GM21723 (cell line): ENCODE data around the gene TBX6.
"Not testable (repeated sequence)": the region's sequence is repeated elsewhere in the genome, so short reads cannot be mapped to it uniquely, and the experiment has no call there.

Experiments
- ATAC-seq: cut with Tn5 transposase; IDR thresholded peaks from one replicate; pipeline ENCODE4 v1.9.1; 2021; ENCODE audit warnings: mild to moderate bottlenecking, moderate library complexity; ENCODE audit not compliant: unreplicated experiment

Gene TBX6

GRCh38 chr16:30091474-30092372, at the start of gene TBX6:
TBX6 (minus strand) TSS chr16:30091924; CDS start chr16:30091193, 731 bp downstream.
- ATAC-seq = peak; percentile 69

DNA sequence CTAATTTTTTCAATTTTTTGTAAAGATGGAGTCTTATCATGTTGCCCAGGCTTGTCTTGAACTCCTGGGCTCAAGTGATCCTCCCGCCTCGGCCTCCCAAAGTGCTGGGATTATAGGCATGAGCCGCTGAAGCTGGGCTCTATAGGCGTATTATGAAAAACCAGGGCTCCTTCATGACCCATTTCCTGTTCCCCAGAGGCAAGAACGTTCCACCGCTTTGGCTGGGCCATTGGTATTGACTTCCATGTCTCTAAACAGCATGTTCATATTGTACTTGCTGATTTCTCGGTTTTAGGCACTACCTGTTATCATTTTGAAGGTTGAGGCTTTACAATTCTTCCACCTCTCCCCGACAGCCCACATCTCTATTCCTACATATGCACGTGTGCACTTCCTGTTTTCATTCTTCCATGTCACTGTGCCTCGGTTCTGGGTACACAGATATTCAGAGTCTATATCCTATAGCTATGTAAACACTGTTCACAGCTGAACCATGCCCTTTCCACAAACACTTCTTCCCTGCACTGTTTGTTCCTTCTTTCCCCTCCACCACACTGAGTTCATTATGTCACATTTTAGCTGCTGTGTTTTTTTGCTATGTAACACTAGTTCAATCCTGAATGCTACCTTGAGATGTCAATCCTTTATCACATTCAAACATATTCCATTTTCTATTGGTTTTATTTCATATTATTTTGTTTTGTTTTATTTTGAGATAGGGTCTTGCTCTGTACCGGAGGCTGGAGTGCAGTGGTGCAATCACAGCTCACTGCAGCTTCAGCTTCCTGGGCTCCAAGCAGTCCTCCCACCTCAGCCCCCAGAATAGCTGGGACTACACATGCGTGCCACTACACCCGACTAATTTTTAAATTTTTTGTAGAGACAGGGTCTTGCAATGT, 48.1 kb upstream of the TBX6 start:
- no peak for ATAC-seq

DNA sequence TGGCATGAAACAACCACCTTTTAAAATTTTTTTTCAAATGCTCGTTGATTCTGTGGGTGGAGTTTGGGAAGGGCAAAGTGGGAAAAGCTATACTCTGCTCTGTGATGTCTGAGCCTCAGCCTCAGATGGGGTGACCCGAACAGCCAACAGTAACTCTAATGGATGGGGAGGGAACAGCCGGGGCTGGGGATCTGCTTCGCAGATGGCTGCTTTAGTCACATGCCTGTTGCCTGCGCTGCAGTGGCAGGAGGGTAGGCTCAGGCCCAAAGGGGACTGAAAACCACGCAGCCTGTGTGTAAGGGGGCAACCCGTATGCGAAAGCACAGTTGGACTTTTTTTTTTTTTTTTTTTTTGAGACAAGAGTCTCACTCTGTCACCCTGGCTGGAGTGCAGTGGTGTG, 46.2 kb upstream of the TBX6 start:
- no peak for ATAC-seq

GRCh38 chr16:30136971-30137605, 45.4 kb upstream of the TBX6 start:
- no peak for ATAC-seq

DNA sequence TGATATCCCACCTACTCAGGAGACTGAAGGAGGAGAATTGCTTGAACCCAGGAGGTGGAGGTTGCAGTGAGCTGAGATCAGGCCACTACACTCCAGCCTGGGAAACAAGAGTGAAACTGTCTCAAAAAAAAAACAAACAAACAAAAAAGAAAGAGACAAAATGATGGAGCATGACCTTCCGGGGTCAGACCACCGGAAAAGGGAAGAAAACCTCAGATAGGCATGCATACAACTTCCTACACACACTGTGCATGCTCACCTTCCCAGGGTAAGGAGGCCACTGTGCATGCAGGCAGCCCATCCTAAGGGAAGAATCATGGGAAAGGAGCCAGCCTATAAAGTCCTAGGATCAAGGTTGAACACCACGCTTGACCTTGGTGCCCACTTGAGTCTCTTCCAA, 40.9 kb upstream of the TBX6 start:
- ATAC-seq = no peak

- ATAC-seq = no peak
These were observed 40.2 kb upstream of the TBX6 start for GRCh38 chr16:30131869-30132475.

DNA sequence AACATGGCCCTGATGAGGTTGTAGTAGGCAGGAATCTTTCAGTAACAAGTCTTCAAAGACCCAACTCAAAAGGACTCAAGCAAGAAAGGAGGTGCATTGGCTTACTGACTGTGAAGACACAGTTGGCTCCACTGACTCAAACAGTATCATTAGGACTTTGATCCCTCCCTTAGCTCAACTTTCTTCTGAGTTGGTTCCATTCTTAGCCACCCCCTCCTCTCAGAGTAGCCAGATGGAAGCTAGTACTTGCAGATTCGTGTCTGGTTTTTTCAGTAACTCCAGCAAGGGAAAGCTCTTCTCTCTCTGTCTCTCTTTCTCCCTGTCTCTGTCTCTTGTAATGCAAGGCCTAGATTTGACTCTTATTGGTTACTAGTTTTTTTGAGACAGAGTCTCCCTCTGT, 36.3 kb upstream of the TBX6 start:
- no peak for ATAC-seq

DNA sequence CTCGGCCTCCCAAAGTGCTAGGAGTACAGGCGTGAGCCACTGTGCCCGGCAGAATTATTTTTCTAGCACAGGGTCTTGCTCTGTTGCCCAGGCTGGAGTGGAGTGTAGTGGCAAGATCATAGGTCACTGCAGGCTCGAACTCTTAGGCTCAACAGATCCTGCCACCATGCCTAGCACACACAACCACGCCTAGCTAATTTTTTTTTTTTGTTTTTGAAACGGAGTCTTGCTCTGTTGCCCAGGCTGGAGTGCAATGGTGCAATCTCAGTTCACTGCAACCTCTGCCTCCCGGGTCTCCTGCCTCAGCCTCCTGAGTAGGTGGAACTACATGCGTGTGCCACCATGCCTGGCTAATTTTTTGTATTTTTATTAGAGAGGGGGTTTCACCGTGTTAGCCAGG, 34.0 kb upstream of the TBX6 start:
- ATAC-seq = not testable (repeated sequence)

- ATAC-seq = no peak
These were observed 33.3 kb upstream of the TBX6 start for GRCh38 chr16:30124985-30125379.

GRCh38 chr16:30122604-30123160, 31.0 kb upstream of the TBX6 start:
- ATAC-seq = no peak

GRCh38 chr16:30121741-30122571, 30.2 kb upstream of the TBX6 start:
- ATAC-seq = no peak

- no peak for ATAC-seq
These were observed 28.8 kb upstream of the TBX6 start for GRCh38 chr16:30120340-30121105.

GRCh38 chr16:30119428-30119827, 27.7 kb upstream of the TBX6 start:
- no peak for ATAC-seq

GRCh38 chr16:30117768-30118167, 26.0 kb upstream of the TBX6 start:
- ATAC-seq = no peak

DNA sequence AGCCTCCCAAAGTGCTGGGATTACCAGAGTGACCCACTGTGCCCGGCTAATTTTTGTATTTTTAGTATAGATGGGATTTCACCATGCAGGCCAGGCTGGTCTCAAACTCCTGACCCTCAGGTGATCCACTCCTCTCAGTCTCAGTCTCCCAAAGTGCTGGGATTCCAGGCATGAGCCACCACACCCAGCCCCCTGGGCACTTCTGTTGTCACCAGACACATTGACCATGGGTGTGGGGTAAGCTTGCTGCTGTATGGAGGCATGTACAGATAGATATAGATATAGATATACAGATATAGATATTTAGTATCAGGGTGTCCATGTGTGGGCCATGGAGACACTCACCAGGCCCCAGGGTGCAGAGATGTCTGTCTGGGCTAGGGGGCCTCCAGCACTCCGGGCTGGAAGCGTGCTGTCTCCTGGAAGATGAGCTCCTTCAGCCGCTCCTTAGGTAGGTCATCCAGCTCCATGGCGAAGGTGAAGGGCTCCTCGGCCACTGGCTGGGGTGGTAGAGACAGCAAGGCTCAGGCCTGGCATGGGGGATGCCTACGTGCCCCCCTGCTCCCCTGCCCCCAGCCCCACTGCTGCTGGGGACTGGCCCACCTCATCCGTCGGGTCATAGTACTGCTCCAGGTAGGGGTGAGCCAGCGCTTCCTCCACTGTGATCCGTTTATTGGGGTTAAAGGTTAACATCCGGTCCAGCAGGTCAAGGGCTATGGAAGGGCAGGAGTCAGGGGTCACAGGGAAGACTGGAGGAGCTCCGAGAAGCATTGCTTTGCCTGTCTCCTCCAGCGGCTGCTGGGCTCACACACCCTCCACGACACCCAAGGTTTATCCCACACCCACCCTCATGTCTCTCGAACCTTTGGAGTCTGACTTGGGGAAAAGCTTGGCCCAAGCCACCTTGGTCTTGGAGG, 24.8 kb upstream of the TBX6 start:
- no peak for ATAC-seq

DNA sequence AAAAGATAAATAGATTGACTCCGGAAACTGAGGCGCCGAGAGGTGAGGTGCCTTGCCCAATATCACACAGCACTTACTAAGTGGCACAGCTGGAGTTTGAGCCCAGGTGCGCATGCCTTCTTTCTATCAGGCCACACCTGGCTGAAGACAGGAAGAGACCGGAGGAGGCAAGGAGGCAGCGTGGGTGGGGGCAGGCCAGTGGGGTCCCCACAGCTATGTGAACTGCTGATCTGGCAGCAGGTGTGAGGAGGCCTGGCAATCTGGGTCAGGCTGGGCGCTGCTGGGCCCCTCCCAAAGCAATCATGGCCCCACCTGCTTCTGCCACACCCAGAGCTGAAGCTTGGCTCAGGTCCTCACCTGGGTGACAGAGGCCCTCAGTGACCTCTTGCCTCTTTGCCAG, 23.5 kb upstream of the TBX6 start:
- no peak for ATAC-seq

- ATAC-seq = not testable (repeated sequence)
These were observed 23.1 kb upstream of the TBX6 start for GRCh38 chr16:30114833-30115232.

DNA sequence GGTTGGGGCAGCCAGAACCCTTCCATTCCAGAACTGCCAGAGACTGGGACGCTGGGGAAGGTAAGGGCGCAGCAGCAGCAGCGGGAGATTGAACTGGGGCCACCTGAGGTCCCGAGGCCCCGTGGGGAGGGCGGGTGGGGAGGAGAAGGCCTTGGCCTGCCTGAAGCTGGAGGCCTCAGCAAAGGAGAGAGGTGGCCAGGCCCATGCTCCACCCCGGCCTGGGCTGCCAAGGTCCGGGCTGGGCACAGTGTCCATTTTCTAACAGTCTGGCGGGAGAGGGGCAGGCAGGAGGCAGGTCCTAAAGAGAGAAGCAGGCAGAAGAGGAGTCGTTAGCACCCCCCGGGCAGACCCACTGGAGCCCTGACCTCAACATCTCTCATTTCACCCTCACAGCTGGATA, 22.7 kb upstream of the TBX6 start:
- ATAC-seq = no peak
